Left ventricle myocardium inferior (tissue), 1 donor: ENCODE data around the gene CNN3. TPM values are rescaled to one million over a fixed set of nuclear protein-coding genes. Genes with fewer than 3 reads are reported as not detected.

ENCODE experiments used
- DNase-seq: peaks from one replicate; pipeline ENCODE4 v3.0.0-alpha.2; 2020
- H3K27ac ChIP-seq: fragments of 200-600 bp; replicated peaks from 2 replicates; pipeline ENCODE4 v1.8.0; 2021
- H3K27me3 ChIP-seq: fragments of 200-600 bp; 2 replicates; pipeline ENCODE4 v1.8.0; 2021; ENCODE audit warnings: low read depth
- H3K36me3 ChIP-seq: fragments of 200-600 bp; 2 replicates; pipeline ENCODE4 v1.8.0; 2021
- H3K4me1 ChIP-seq: fragments of 200-600 bp; 2 replicates; pipeline ENCODE4 v1.8.0; 2021
- H3K4me3 ChIP-seq: fragments of 200-600 bp; 2 replicates; pipeline ENCODE4 v1.8.0; 2021; ENCODE audit warnings: mild to moderate bottlenecking, moderate library complexity
- H3K9me3 ChIP-seq: fragments of 200-600 bp; replicated peaks from 2 replicates; pipeline ENCODE4 v1.8.0; 2021
- intact Hi-C: fragments of 100-400 bp; cut with micrococcal nuclease; formaldehyde crosslinking; loops from one replicate; pipeline ENCODE4 v1.11.0; 2022
- total RNA-seq: library from RNA; stranded (reverse); fragmentation: NEBNext Ultra II Directional; extraction: Animal tissue kit (Norgen Biotek cat#: 25700); gene quantifications from one replicate; pipeline ENCODE4 v1.2.1, GENCODE V29; 2021
- TF ChIP-seq, protein P1 (sequence below): fragments of 200-600 bp; IDR thresholded peaks from 2 replicates; pipeline ENCODE4 v1.8.0; 2021; ENCODE audit warnings: antibody characterized with exemption, mild to moderate bottlenecking, borderline replicate concordance
- donor health status: DM: no; HTN: yes; CAD: no; lungs with severe emphysema.

CNN3 gene
- total RNA-seq, 1 donor from 2014 or later, result 67.9 TPM

DNA sequence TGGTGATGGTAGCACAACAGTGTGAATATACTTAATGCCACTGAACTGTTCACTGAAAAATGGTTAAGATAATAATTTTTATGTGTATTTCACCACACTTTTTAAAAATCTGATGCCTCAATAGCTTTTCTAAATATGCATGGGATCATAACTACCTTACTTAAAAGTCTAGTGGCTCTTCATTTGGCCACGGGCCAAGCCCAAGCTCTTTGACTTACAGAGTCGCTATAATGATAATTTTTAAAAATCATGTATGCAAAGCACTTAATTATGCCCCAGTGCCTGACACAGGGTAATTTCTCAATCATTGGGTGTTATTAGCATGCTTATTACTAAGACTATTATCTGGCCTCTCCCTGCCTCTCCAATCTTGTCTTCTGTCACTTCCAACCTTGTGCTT, 7.6 kb upstream of the CNN3 start:
- peaks cover 22% of the 10 kb centered on the region for H3K4me1 ChIP-seq
- H3K27me3 ChIP-seq, result no peaks in the 10 kb centered on the region
- intact Hi-C loops, result no loop called here
- H3K4me3 ChIP-seq, result no peak overlapping the region
- peaks cover 4% of the 10 kb centered on the region for H3K36me3 ChIP-seq
- no peaks in the 10 kb centered on the region for H3K9me3 ChIP-seq
- TF ChIP-seq, protein P1, sequence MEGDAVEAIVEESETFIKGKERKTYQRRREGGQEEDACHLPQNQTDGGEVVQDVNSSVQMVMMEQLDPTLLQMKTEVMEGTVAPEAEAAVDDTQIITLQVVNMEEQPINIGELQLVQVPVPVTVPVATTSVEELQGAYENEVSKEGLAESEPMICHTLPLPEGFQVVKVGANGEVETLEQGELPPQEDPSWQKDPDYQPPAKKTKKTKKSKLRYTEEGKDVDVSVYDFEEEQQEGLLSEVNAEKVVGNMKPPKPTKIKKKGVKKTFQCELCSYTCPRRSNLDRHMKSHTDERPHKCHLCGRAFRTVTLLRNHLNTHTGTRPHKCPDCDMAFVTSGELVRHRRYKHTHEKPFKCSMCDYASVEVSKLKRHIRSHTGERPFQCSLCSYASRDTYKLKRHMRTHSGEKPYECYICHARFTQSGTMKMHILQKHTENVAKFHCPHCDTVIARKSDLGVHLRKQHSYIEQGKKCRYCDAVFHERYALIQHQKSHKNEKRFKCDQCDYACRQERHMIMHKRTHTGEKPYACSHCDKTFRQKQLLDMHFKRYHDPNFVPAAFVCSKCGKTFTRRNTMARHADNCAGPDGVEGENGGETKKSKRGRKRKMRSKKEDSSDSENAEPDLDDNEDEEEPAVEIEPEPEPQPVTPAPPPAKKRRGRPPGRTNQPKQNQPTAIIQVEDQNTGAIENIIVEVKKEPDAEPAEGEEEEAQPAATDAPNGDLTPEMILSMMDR, result no peak
- H3K27ac ChIP-seq, result no peak overlapping the region
- DNase-seq, result no peak

DNA sequence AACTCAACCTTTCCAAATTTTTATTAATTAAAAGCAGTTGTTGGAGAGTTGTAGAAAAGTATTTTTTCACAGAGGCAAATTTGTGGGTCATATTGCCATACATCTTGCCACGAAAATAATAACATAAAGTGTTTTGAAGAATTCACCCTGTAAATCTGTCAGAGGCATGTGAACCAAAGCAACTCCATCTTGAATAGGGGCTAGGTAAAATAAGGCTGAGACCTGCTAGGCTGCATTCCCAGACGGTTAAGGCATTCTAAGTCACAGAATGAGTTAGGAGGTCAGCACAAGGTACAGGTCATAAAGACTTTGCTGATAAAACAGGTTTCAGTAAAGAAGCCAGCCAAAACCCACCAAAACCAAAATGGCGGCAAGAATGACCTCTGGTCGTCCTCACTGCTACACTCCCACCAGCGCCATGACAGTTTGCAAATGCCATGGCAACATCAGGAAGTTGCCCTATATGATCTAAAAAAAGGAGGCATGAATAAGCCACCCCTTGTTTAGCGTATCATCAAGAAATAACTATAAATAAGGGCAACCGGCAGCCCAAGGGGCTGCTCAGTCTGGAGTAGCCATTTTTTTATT, 4.4 kb upstream of the CNN3 start:
- H3K4me3 ChIP-seq, result no peak overlapping the region
- DNase-seq, result no peak
- H3K27me3 ChIP-seq, result no peaks in the 10 kb centered on the region
- H3K27ac ChIP-seq, result no peak overlapping the region
- peaks cover 4% of the 10 kb centered on the region for H3K36me3 ChIP-seq
- H3K9me3 ChIP-seq, result no peaks in the 10 kb centered on the region
- H3K4me1 ChIP-seq, result peaks cover 40% of the 10 kb centered on the region
- TF ChIP-seq, protein P1, result no peak
- intact Hi-C loops, result no loop called here

DNA sequence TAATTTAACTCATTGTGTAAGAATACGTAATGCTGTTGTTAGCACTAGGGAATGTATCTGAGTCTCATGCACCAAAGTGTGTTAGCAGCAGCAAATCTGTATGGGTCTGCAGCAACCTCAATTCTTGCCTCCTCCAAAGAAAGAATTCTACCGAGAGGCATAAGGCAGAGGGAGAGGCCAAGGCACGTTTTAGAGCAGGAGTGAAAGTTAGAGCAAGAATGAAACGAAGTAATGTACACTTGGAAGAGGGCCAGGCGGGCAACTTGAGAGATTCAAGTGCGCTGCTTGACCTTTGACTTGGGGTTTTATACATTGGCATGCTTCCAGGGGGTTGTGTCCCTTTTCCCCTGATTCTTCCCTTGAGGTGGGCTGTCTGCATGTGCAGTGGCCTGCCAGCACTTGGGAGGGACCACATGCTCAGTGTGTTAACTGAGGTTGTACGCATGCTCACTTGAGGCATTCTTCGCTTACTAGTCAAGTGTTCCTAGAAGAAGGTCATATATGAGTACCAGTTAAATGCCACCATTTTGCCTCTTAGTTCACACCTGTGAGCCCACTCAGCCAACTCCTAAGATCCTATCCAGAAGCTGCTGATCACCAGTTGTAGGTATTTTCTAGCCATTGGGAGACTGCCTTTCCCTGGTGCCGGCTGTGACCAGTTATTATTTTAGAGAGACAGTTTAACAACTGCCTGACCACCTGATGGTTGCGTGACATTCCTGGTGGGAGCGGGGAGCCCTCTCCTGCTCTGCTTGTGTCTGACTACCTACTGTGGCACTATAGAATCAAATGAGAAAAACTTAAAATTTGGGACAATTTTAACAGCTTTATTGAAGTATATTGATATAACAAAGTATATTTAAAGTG, 2.7 kb upstream of the CNN3 start:
- no peak for DNase-seq
- no peaks in the 10 kb centered on the region for H3K9me3 ChIP-seq
- TF ChIP-seq, protein P1, result no peak
- intact Hi-C loops, result loop anchor here (10.0 kb wide), 1 partner anchor 105 kb away; no protein-coding TSS in a partner anchor
- H3K4me1 ChIP-seq, result peaks cover 53% of the 10 kb centered on the region
- peak overlapping the region; percentile 80 for H3K4me3 ChIP-seq
- H3K36me3 ChIP-seq, result peaks cover 4% of the 10 kb centered on the region
- peak overlapping the region; percentile 95 for H3K27ac ChIP-seq
- no peaks in the 10 kb centered on the region for H3K27me3 ChIP-seq

DNA sequence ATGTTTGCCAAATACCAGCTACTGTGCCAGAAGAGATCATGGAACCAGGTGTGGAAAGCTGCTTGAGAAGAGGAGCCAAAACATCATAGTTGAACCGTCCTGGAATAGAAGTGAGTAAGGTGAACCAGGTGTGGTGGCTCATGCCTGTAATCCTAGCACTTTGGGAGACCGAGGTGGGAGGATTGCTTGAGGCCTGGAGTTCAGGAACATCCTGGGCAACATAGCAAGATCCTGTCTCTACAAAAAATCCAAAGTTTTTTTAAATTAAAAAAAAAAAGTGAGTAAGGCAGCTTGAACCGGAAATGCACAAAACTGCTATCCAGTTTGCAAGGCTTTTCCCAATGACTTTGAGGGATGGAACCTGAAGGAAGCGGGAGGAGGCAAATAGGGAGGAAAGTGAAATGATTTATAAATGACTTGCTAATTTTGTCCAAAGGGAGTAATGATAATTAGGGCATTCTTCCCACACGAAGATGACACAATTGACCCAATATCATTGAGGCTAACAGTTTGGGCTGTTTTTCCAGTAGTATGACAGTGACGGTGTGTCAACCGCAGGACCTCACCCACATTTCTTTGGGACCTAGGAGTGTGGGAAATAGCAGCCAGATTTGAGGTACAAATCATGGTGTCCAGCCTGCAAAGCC, 1.5 kb upstream of the CNN3 start:
- peaks cover 64% of the 10 kb centered on the region for H3K4me1 ChIP-seq

More for the DNA sequence above, 1.5 kb upstream of the CNN3 start:
- Histone ChIP-seq H3K4me3 (peak overlapping the region; percentile 80), H3K9me3 (no peaks in the 10 kb centered on the region), H3K27me3 (no peaks in the 10 kb centered on the region), H3K36me3 (peaks cover 4% of the 10 kb centered on the region), H3K27ac (peak overlapping the region; percentile 95)
- intact Hi-C loops, result loop anchor here (10.0 kb wide), 1 partner anchor 106 kb away; no protein-coding TSS in a partner anchor
- no peak for DNase-seq
- TF ChIP-seq, protein P1, result no peak
